Trophoblast cell (in vitro differentiated cells and primary cell): ENCODE results near the gene SLC4A8.

ENCODE experiments used
- DNase-seq, 2 donors: peaks; one replicate each; pipeline ENCODE4 v3.0.0-alpha.2; 2016
- H2AFZ ChIP-seq: 2 replicates; pipeline ENCODE4 v1.6.1; 2013; ENCODE audit warnings: low read length, moderate library complexity, mild to moderate bottlenecking; ENCODE audit not compliant: insufficient read depth, poor library complexity
- H2AK5ac ChIP-seq: 2 replicates; pipeline ENCODE4 v1.6.1; 2013; ENCODE audit warnings: mild to moderate bottlenecking, low read length
- H2BK120ac ChIP-seq: 2 replicates; pipeline ENCODE4 v1.6.1; 2013; ENCODE audit warnings: low read length, mild to moderate bottlenecking, moderate library complexity; ENCODE audit not compliant: insufficient read depth, poor library complexity
- H2BK12ac ChIP-seq: 2 replicates; pipeline ENCODE4 v1.6.1; 2013; ENCODE audit warnings: mild to moderate bottlenecking, low read length, moderate library complexity
- H2BK5ac ChIP-seq: 2 replicates; pipeline ENCODE4 v1.6.1; 2013; ENCODE audit warnings: low read length, low read depth, moderate library complexity, mild to moderate bottlenecking; ENCODE audit not compliant: poor library complexity
- H3K14ac ChIP-seq: 2 replicates; pipeline ENCODE4 v1.6.1; 2013; ENCODE audit warnings: mild to moderate bottlenecking, low read length
- H3K18ac ChIP-seq: 2 replicates; pipeline ENCODE4 v1.6.1; 2013; ENCODE audit warnings: mild to moderate bottlenecking, low read length
- H3K23ac ChIP-seq: 2 replicates; pipeline ENCODE4 v1.6.1; 2013; ENCODE audit warnings: low read length
- H3K27ac ChIP-seq: 2 replicates; pipeline ENCODE4 v1.5.1; 2013; ENCODE audit warnings: low read depth, mild to moderate bottlenecking, inconsistent platforms, low read length, moderate library complexity
- H3K27me3 ChIP-seq: 2 replicates; pipeline ENCODE4 v1.6.1; 2013; ENCODE audit warnings: inconsistent platforms, mild to moderate bottlenecking, low read length, moderate library complexity; ENCODE audit not compliant: insufficient read depth
- H3K36me3 ChIP-seq, 2 experiments: 1 replicate in 1 of 2; 2 replicates in 1 of 2; pipeline ENCODE4 v1.6.1; 2013; ENCODE audit warnings: low read length in 2 of 2, mild to moderate bottlenecking in 2 of 2, moderate library complexity in 1 of 2; ENCODE audit not compliant: insufficient read depth in 2 of 2, control insufficient read depth in 1 of 2
- H3K4ac ChIP-seq: 2 replicates; pipeline ENCODE4 v1.6.1; 2013; ENCODE audit warnings: low read depth, mild to moderate bottlenecking, low read length, moderate library complexity
- H3K4me1 ChIP-seq, 2 experiments: 1 replicate in 1 of 2; 2 replicates in 1 of 2; pipeline ENCODE4 v1.6.1; 2013; ENCODE audit warnings: low read length in 2 of 2, mild to moderate bottlenecking in 2 of 2, moderate library complexity in 1 of 2; ENCODE audit not compliant: insufficient read depth in 2 of 2, control insufficient read depth in 1 of 2
- H3K4me2 ChIP-seq: 2 replicates; pipeline ENCODE4 v1.6.1; 2013; ENCODE audit warnings: inconsistent platforms, mild to moderate bottlenecking, low read length, moderate library complexity
- H3K4me3 ChIP-seq: 2 replicates; pipeline ENCODE4 v1.5.1; 2013; ENCODE audit warnings: mild to moderate bottlenecking, low read depth, low read length, inconsistent platforms
- H3K79me1 ChIP-seq: one replicate; pipeline ENCODE4 v1.6.1; 2013; ENCODE audit warnings: low read length
- H3K79me2 ChIP-seq: 2 replicates; pipeline ENCODE4 v1.6.1; 2013; ENCODE audit warnings: low read length, mild to moderate bottlenecking; ENCODE audit not compliant: control insufficient read depth, insufficient read depth, poor library complexity
- H3K9ac ChIP-seq: 2 replicates; pipeline ENCODE4 v1.6.1; 2013; ENCODE audit warnings: mild to moderate bottlenecking, low read length
- H3K9me3 ChIP-seq: 2 replicates; pipeline ENCODE4 v1.6.1; 2013; ENCODE audit warnings: low read depth, mild to moderate bottlenecking, control low read depth, inconsistent platforms, low read length; ENCODE audit not compliant: insufficient read depth
- H4K12ac ChIP-seq: 2 replicates; pipeline ENCODE4 v1.6.1; 2013; ENCODE audit warnings: low read depth, mild to moderate bottlenecking, low read length, moderate library complexity
- H4K8ac ChIP-seq: 2 replicates; pipeline ENCODE4 v1.6.1; 2013; ENCODE audit warnings: low read depth, mild to moderate bottlenecking, low read length, moderate library complexity
- H4K91ac ChIP-seq: one replicate; pipeline ENCODE4 v1.6.1; 2013; ENCODE audit warnings: low read depth, mild to moderate bottlenecking, low read length, moderate library complexity
- WGBS: extraction: QIAGEN DNeasy Blood & Tissue Kit; methylation state at CpG from one replicate; pipeline ENCODE4 v1.1.7; 2013; ENCODE audit warnings: missing lambda C conversion rate; ENCODE audit not compliant: insufficient read length, insufficient coverage; ENCODE audit errors: extremely low coverage; 5-methylcytosine and 5-hydroxymethylcytosine counted together

The SLC4A8 gene

DNA sequence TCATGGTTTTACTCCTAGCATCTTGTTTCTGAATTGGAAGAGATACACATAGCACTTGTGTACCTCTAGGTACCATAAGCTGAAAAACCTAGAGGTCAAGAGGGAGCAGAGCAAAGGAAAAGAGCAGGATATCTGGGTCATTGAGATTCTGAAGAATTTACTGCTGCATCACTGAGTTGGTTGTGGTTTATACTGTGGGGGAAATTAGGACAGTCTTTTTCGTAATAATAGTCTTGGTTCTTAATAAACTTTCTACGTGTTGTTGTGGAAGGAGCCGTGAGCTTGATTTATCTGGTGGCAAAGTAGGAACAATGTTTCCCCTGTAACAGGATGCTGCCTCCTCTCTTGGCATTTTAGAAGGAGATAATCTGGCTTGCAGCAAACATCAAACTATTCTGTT, 80.2 kb downstream of the SLC4A8 start:
- no peaks in the 10 kb centered on the region for H3K27me3 ChIP-seq
- no peak overlapping the region for H3K4ac ChIP-seq
- no peak overlapping the region for H3K27ac ChIP-seq
- no peak overlapping the region for H2AFZ ChIP-seq
- H3K36me3 ChIP-seq = peaks cover 24 to 47% of the 10 kb centered on the region in 2 experiments
- H4K8ac ChIP-seq = no peak overlapping the region
- H4K91ac ChIP-seq = no peak overlapping the region
- no peak overlapping the region for H3K18ac ChIP-seq
- no peak overlapping the region for H3K4me3 ChIP-seq
- no peaks in the 10 kb centered on the region for H3K79me1 ChIP-seq
- H3K14ac ChIP-seq = no peak overlapping the region
- no peak overlapping the region for H4K12ac ChIP-seq
- no peak overlapping the region for H3K4me2 ChIP-seq
- no peak overlapping the region for H2AK5ac ChIP-seq
- H3K79me2 ChIP-seq = no peaks in the 10 kb centered on the region
- no peak overlapping the region for H2BK5ac ChIP-seq
- no peak overlapping the region for H2BK12ac ChIP-seq
- no peaks in the 10 kb centered on the region for H3K4me1 ChIP-seq
- WGBS = no CpG with 5 or more reads among the region's 3 CpGs
- H3K9ac ChIP-seq = no peak overlapping the region
- no peak overlapping the region for H2BK120ac ChIP-seq
- H3K9me3 ChIP-seq = peaks cover 3% of the 10 kb centered on the region
- H3K23ac ChIP-seq = no peak overlapping the region
- no peak for DNase-seq

DNA sequence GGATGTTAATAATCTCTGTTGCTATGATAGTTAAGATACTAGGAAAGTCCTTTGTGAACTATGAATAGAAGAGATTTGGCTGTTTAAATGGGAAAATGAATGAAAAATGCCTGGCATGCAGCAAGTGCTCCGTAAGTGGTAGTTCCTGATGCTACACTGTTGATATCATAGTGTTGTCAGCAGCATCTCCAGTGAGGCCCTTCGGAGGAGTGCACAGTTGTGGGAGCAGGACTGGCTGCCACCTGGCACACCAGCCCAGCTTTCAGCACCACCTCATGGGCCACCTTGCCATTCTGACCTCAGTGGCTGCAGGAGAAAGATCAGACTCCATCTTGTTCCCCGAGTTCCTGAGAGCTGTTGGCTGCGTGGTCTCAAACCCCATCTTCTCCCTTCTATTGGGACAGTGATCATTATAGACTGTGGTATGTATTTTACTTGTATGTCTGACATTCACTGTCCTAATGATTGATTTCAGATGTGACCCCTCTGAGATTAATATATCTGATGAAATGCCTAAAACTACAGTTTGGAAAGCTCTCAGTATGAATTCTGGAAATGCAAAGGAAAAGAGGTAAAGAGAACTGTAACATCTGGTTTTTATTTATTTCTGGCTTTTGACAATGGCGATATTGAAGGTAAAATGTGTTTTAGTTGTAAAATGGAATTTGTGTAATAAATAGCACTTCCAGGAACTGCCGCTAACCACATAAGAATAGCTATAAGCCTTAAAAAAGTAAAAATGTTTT, 80.9 kb downstream of the SLC4A8 start:
- H3K4ac ChIP-seq = no peak overlapping the region
- H2AFZ ChIP-seq = no peak overlapping the region
- peaks cover 3% of the 10 kb centered on the region for H3K9me3 ChIP-seq
- peak overlapping the region; percentile 45 for H3K9ac ChIP-seq
- no peak overlapping the region for H4K8ac ChIP-seq
- no CpG with 5 or more reads among the region's 6 CpGs for WGBS
- no peak overlapping the region for H4K91ac ChIP-seq
- peaks cover 26 to 51% of the 10 kb centered on the region in 2 experiments for H3K36me3 ChIP-seq
- H3K79me1 ChIP-seq = no peaks in the 10 kb centered on the region
- H3K4me3 ChIP-seq = no peak overlapping the region
- DNase-seq = no peak
- H2BK12ac ChIP-seq = no peak overlapping the region
- no peak overlapping the region for H2BK5ac ChIP-seq
- H3K4me1 ChIP-seq = no peaks in the 10 kb centered on the region
- H3K27me3 ChIP-seq = no peaks in the 10 kb centered on the region
- H3K79me2 ChIP-seq = no peaks in the 10 kb centered on the region
- no peak overlapping the region for H3K4me2 ChIP-seq
- H4K12ac ChIP-seq = no peak overlapping the region
- no peak overlapping the region for H3K27ac ChIP-seq
- no peak overlapping the region for H2AK5ac ChIP-seq
- H2BK120ac ChIP-seq = no peak overlapping the region
- H3K18ac ChIP-seq = no peak overlapping the region
- no peak overlapping the region for H3K23ac ChIP-seq
- H3K14ac ChIP-seq = no peak overlapping the region

DNA sequence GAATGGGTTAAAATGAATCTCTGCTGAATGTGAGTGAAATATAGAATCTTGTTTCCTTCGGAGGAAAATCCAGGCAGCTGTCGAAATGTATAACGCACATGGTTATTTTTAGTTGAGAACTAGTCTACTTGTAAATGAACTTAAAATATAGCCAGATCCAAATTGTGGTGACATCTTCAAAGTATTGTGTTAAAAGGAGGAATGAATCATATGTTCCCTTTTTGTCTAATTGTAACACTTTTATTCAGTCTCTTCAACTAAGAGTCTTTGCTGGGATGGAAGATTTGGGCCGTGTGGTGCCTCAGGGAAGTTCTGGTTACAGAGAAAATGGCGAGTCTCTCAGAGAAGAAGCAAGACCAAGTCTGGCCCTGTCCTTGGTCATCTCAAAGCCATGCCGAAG, 82.5 kb downstream of the SLC4A8 start:
- Histone ChIP-seq H3K23ac (no peak overlapping the region), H3K14ac (no peak overlapping the region), H2AK5ac (no peak overlapping the region), H4K8ac (no peak overlapping the region), H2BK12ac (no peak overlapping the region), H4K91ac (no peak overlapping the region), H2BK5ac (no peak overlapping the region), H3K79me1 (no peaks in the 10 kb centered on the region), H2BK120ac (no peak overlapping the region), H3K27ac (no peak overlapping the region), H3K4me2 (no peak overlapping the region), H4K12ac (no peak overlapping the region), H3K9ac (no peak overlapping the region), H3K36me3 (peaks cover 26 to 59% of the 10 kb centered on the region in 2 experiments), H3K9me3 (peaks cover 3% of the 10 kb centered on the region), H2AFZ (no peak overlapping the region), H3K18ac (no peak overlapping the region), H3K4me3 (no peak overlapping the region), H3K79me2 (no peaks in the 10 kb centered on the region), H3K4me1 (no peaks in the 10 kb centered on the region), H3K4ac (no peak overlapping the region), H3K27me3 (no peaks in the 10 kb centered on the region)
- no peak for DNase-seq
- no CpG with 5 or more reads among the region's 6 CpGs for WGBS

DNA sequence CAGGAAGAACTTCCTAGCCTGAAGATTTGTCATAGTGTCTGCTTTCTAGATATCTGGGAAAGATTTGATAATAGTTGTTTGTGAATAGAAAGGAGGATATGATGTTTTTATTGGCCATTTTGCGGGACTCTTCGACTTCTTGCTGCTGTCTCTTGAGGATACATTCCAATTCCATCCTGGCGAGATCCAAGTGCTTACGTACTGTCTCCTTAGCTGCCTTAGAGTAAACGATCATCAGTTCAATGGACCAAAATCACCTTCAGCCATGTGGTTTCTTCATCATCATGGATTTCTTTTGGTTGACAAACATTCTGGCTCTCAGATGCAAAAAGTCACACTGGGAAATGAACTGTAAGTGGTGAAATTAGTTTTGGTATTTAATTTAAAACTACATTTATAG, 83.7 kb downstream of the SLC4A8 start:
- Histone ChIP-seq H3K14ac (no peak overlapping the region), H3K18ac (no peak overlapping the region), H3K9ac (no peak overlapping the region), H2AK5ac (no peak overlapping the region), H2BK12ac (no peak overlapping the region), H3K79me2 (no peaks in the 10 kb centered on the region), H3K23ac (no peak overlapping the region), H3K36me3 (peaks cover 27 to 60% of the 10 kb centered on the region in 2 experiments), H3K4me2 (no peak overlapping the region), H3K27me3 (no peaks in the 10 kb centered on the region), H4K12ac (no peak overlapping the region), H3K4ac (no peak overlapping the region), H3K79me1 (no peaks in the 10 kb centered on the region), H3K4me1 (no peaks in the 10 kb centered on the region), H3K4me3 (no peak overlapping the region), H2BK120ac (no peak overlapping the region), H4K8ac (no peak overlapping the region), H4K91ac (no peak overlapping the region), H3K9me3 (peaks cover 5% of the 10 kb centered on the region), H3K27ac (no peak overlapping the region), H2BK5ac (no peak overlapping the region), H2AFZ (no peak overlapping the region)
- WGBS = no CpG with 5 or more reads among the region's 5 CpGs
- DNase-seq = no peak
